Kidney (tissue), 14 donors: ENCODE measurements around the gene SLC23A2. TPM values are rescaled to one million over a fixed set of nuclear protein-coding genes. Genes with fewer than 3 reads are reported as not detected.
A peak's percentile ranks its signal among the peaks of the same experiment; 100 is the strongest.

Experiments used
- DNase-seq, 5 donors: peaks; one replicate each; pipeline ENCODE4 v3.0.0-alpha.2; 2013 to 2020
- FAIRE-seq: peaks from 2 replicates; lab custom pipeline; 2012; peaks lifted over from hg19 to GRCh38; lab: Jason Lieb, UNC
- H3K27ac ChIP-seq, 2 donors: one replicate each; pipeline ENCODE4 v1.7.0; 2013; ENCODE audit warnings: low read depth in 2 of 2, low read length in 2 of 2, inconsistent platforms in 1 of 2
- H3K27me3 ChIP-seq: one replicate; pipeline ENCODE4 v1.7.1; 2013; ENCODE audit warnings: low read length, inconsistent platforms; ENCODE audit not compliant: control insufficient read depth, insufficient read depth
- H3K36me3 ChIP-seq, 3 donors: one replicate each; pipeline versions ENCODE4 v1.7.0 to v1.7.1; 2013; ENCODE audit warnings: low read length in 3 of 3, control low read depth in 1 of 3, inconsistent platforms in 1 of 3; ENCODE audit not compliant: insufficient read depth in 3 of 3, control insufficient read depth in 2 of 3
- H3K4me1 ChIP-seq, 3 donors: one replicate each; pipeline versions ENCODE4 v1.7.0 to v1.7.1; 2013; ENCODE audit warnings: low read length in 3 of 3, inconsistent platforms in 1 of 3, low read depth in 1 of 3; ENCODE audit not compliant: control insufficient read depth in 2 of 3, insufficient read depth in 2 of 3
- H3K4me3 ChIP-seq, 3 donors: one replicate each; pipeline versions ENCODE4 v1.7.0 to v1.8.1; 2013; ENCODE audit warnings: low read length in 3 of 3, control low read depth in 1 of 3, inconsistent platforms in 1 of 3
- H3K9ac ChIP-seq, 3 donors: one replicate each; pipeline versions ENCODE4 v1.7.0 to v1.7.1; 2013; ENCODE audit warnings: low read length in 3 of 3, control low read depth in 1 of 3, inconsistent platforms in 1 of 3
- H3K9me3 ChIP-seq, 3 donors: one replicate each; pipeline versions ENCODE4 v1.7.0 to v1.7.1; 2013; ENCODE audit warnings: low read length in 3 of 3, control low read depth in 1 of 3, inconsistent platforms in 1 of 3; ENCODE audit not compliant: control insufficient read depth in 2 of 3, insufficient read depth in 1 of 3
- CTCF ChIP-seq: IDR thresholded peaks from 3 replicates; pipeline ENCODE4 v1.5.1; 2012; ENCODE audit warnings: mild to moderate bottlenecking, moderate library complexity, borderline replicate concordance; ENCODE audit not compliant: insufficient read depth; ENCODE audit errors: extremely low read depth
- intact Hi-C: fragments of 100-400 bp; cut with DNase I; formaldehyde crosslinking; loops from one replicate; pipeline ENCODE4 v1.11.1; 2022
- polyA plus RNA-seq: library from polyadenylated mRNA; stranded (reverse); fragments of 350-450 nt; fragmentation: Illumina TruSeq; extraction: RNeasy Lipid Tissue Mini Kit (QIAGEN cat#74804); gene quantifications from one replicate; pipeline ENCODE4 v1.2.3, GENCODE V29; 2014; ENCODE audit warnings: low read depth, low replicate concordance; ENCODE audit not compliant: insufficient read depth
- total RNA-seq: library from RNA; stranded (reverse); fragmentation: NEBNext Ultra II Directional; extraction: Animal tissue kit (Norgen Biotek cat#: 25700); gene quantifications from one replicate; pipeline ENCODE4 v1.2.1, GENCODE V29; 2021
- donor health status: control.
- donor health status: control.
- donor health status: control.
- donor health status: control.
- donor health status: control.
- donor health status: DM: yes; HTN: yes; CAD: no.
- donor health status: Normal renal cell carcinoma (clear cell type).

Gene SLC23A2
- total and polyA plus RNA-seq, 2 donors from 2014 or later: 4.8 to 20.5 TPM

GRCh38 chr20:4867051-4867450 lies 134.3 kb downstream of the SLC23A2 start:
- no peak overlapping the region for H3K27ac ChIP-seq
- DNase-seq: no peak
- no peak for TF ChIP-seq CTCF
- no peaks in the 10 kb centered on the region for H3K4me1 ChIP-seq
- H3K9ac ChIP-seq: no peak overlapping the region
- intact Hi-C loops: no loop called here
- no peaks in the 10 kb centered on the region for H3K27me3 ChIP-seq
- FAIRE-seq: no peak
- no peak overlapping the region for H3K4me3 ChIP-seq
- H3K36me3 ChIP-seq: peaks cover 0 to 10% (median 7%) of the 10 kb centered on the region in 3 donors
- H3K9me3 ChIP-seq: no peaks in the 10 kb centered on the region

DNA sequence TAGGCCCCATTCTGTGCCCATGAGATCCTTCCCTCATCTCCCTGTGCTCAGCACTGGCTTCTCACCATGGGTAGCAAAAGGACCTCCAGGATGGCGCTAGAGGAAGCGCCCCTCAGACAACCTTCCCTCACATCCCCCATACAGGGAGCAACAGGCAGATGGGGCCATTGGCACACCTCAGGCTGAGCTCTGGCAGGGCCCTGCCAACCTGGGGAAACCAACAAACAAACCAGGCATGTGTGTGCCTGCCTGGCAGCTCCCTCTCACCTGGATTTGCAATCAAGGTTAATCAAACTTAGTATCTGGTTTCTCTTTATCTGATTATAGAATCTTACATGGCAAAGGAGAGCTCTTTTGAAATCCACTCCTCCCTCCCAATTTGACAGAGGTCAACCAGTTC lies 134.9 kb downstream of the SLC23A2 start:
- TF ChIP-seq CTCF: no peak
- no peak overlapping the region for H3K4me3 ChIP-seq
- DNase-seq: no peak
- no peaks in the 10 kb centered on the region for H3K27me3 ChIP-seq
- H3K36me3 ChIP-seq: peaks cover 0 to 10% (median 9%) of the 10 kb centered on the region in 3 donors
- intact Hi-C loops: no loop called here
- no peak overlapping the region for H3K27ac ChIP-seq
- H3K9me3 ChIP-seq: no peaks in the 10 kb centered on the region
- no peak overlapping the region for H3K9ac ChIP-seq
- FAIRE-seq: no peak
- no peaks in the 10 kb centered on the region for H3K4me1 ChIP-seq

- H3K9me3 ChIP-seq: no peaks in the 10 kb centered on the region
- H3K4me1 ChIP-seq: no peaks in the 10 kb centered on the region
- FAIRE-seq: no peak
- no peak overlapping the region for H3K9ac ChIP-seq
- TF ChIP-seq CTCF: no peak
- no peak overlapping the region for H3K4me3 ChIP-seq
- H3K27me3 ChIP-seq: no peaks in the 10 kb centered on the region
- H3K27ac ChIP-seq: no peak overlapping the region
- peaks cover 2 to 17% (median 16%) of the 10 kb centered on the region in 3 donors for H3K36me3 ChIP-seq
- intact Hi-C loops: no loop called here
- DNase-seq: peak in 3 of 5 donors; percentile 31 to 57 (median 39)
These were observed 137.0 kb downstream of the SLC23A2 start for GRCh38 chr20:4864311-4864752.

GRCh38 chr20:4862661-4863060 lies 138.6 kb downstream of the SLC23A2 start:
- FAIRE-seq: no peak
- intact Hi-C loops: no loop called here
- Histone ChIP-seq H3K9me3 (no peaks in the 10 kb centered on the region), H3K4me1 (no peaks in the 10 kb centered on the region), H3K36me3 (peaks cover 4 to 29% (median 26%) of the 10 kb centered on the region in 3 donors), H3K27ac (no peak overlapping the region), H3K9ac (no peak overlapping the region), H3K4me3 (no peak overlapping the region), H3K27me3 (no peaks in the 10 kb centered on the region)
- no peak for TF ChIP-seq CTCF
- DNase-seq: no peak
